ENCODE data around the gene WNK1.

The WNK1 gene

DNA sequence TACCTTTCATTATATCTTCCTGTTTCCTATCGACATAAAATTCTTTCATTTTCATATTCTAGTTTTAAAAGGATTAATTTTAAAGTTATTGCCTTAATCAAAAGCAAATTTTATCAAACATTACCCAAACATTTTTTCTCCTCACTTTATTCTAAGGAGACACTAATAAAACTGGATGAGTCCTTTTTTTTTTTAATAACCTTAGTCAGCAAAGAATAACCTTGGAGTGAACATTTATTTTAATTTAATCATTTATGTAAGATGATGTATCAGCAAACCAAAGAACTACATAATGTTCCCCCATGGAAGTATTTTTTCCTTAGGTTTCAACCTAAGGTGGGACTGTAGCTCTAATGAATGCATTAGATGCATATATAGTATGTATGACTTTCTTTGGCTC is 113.2 kb downstream of the WNK1 start:
- H4K8ac ChIP-seq (ENCODE audit: low read depth, low read length), result no peak overlapping the region
- H3K9me3 ChIP-seq (replicated peaks in 1 of 2; ENCODE audit: control insufficient read depth in 2 of 2, insufficient read depth in 1 of 2, low read depth in 1 of 2, low read length in 2 of 2), result peaks cover 0 to 2% of the 10 kb centered on the region in 2 donors
- peaks cover 5% of the 10 kb centered on the region for H3K79me1 ChIP-seq (ENCODE audit: low read depth, low read length)
- no peak overlapping the region for H2AFZ ChIP-seq (ENCODE audit: low read length)
- H3K14ac ChIP-seq (ENCODE audit: low read length), result no peak overlapping the region
- H3K27me3 ChIP-seq (ENCODE audit: control insufficient read depth in 3 of 3, insufficient read depth in 3 of 3, low read depth in 1 of 3, low read length in 3 of 3), result no peaks in the 10 kb centered on the region
- 100% methylated on average over 1 of the region's 1 CpG for WGBS, 2 donors (ENCODE audit: extremely low coverage in 2 of 2, insufficient read length in 2 of 2, insufficient replicate concordance in 1 of 2)
- H3K9ac ChIP-seq (ENCODE audit: low read depth, low read length, poor library complexity), result no peak overlapping the region
- no peak overlapping the region for H3K4ac ChIP-seq (ENCODE audit: low read length)
- no peak overlapping the region for H2AK5ac ChIP-seq (ENCODE audit: low read depth, low read length)
- H2BK5ac ChIP-seq (ENCODE audit: low read length), result no peak overlapping the region
- no peak overlapping the region for H2BK120ac ChIP-seq (ENCODE audit: low read depth, low read length)
- no peaks in the 10 kb centered on the region for H3K4me1 ChIP-seq (ENCODE audit: control insufficient read depth in 2 of 2, insufficient read depth in 1 of 2, low read depth in 1 of 2, low read length in 2 of 2)
- H3K4me3 ChIP-seq (ENCODE audit: low read length in 2 of 2), result no peak overlapping the region
- no peak overlapping the region for H3K18ac ChIP-seq (ENCODE audit: low read length)
- peaks cover 17 to 100% of the 10 kb centered on the region in 2 donors for H3K36me3 ChIP-seq (replicated peaks in 1 of 2; ENCODE audit: control insufficient read depth in 2 of 2, insufficient read depth in 2 of 2, low read length in 2 of 2)
- H3K27ac ChIP-seq (replicated peaks; ENCODE audit: low read length), result no peak overlapping the region
- no peak overlapping the region for H3K23ac ChIP-seq (ENCODE audit: low read depth, low read length, poor library complexity)
- no peak overlapping the region for H4K91ac ChIP-seq (ENCODE audit: low read depth, low read length, poor library complexity)
- DNase-seq (ENCODE audit: low spot score), result no peak
- no peak overlapping the region for H3K4me2 ChIP-seq (ENCODE audit: insufficient read depth, low read length, poor library complexity, severe bottlenecking)
- H2BK12ac ChIP-seq (ENCODE audit: low read length), result no peak overlapping the region
- H2BK15ac ChIP-seq (ENCODE audit: low read length), result no peak overlapping the region

DNA sequence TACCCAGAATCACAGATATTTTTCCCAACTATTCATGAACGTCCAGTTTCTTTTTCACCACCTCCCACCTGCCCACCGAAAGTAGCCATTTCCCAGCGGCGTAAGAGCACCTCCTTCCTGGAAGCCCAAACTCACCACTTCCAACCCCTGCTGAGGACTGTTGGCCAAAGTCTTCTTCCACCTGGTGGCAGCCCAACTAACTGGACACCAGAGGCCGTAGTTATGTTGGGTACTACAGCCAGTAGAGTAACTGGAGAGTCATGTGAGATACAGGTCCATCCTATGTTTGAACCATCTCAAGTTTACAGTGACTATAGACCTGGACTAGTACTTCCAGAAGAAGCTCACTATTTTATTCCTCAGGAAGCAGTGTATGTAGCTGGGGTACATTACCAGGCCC is 115.5 kb downstream of the WNK1 start:
- Histone ChIP-seq H3K27me3 (ENCODE audit: control insufficient read depth in 3 of 3, insufficient read depth in 3 of 3, low read depth in 1 of 3, low read length in 3 of 3) (no peaks in the 10 kb centered on the region), H2BK12ac (ENCODE audit: low read length) (no peak overlapping the region), H3K4ac (ENCODE audit: low read length) (no peak overlapping the region), H3K23ac (ENCODE audit: low read depth, low read length, poor library complexity) (no peak overlapping the region), H3K14ac (ENCODE audit: low read length) (no peak overlapping the region), H3K4me2 (ENCODE audit: insufficient read depth, low read length, poor library complexity, severe bottlenecking) (no peak overlapping the region), H3K4me3 (ENCODE audit: low read length in 2 of 2) (no peak overlapping the region), H4K8ac (ENCODE audit: low read depth, low read length) (no peak overlapping the region), H3K18ac (ENCODE audit: low read length) (no peak overlapping the region), H2BK120ac (ENCODE audit: low read depth, low read length) (no peak overlapping the region), H2AFZ (ENCODE audit: low read length) (no peak overlapping the region), H2AK5ac (ENCODE audit: low read depth, low read length) (no peak overlapping the region), H3K36me3 (replicated peaks in 1 of 2; ENCODE audit: control insufficient read depth in 2 of 2, insufficient read depth in 2 of 2, low read length in 2 of 2) (peaks cover 13 to 100% of the 10 kb centered on the region in 2 donors), H3K9ac (ENCODE audit: low read depth, low read length, poor library complexity) (no peak overlapping the region), H2BK5ac (ENCODE audit: low read length) (no peak overlapping the region), H3K4me1 (ENCODE audit: control insufficient read depth in 2 of 2, insufficient read depth in 1 of 2, low read depth in 1 of 2, low read length in 2 of 2) (no peaks in the 10 kb centered on the region), H3K27ac (replicated peaks; ENCODE audit: low read length) (no peak overlapping the region), H2BK15ac (ENCODE audit: low read length) (no peak overlapping the region), H4K91ac (ENCODE audit: low read depth, low read length, poor library complexity) (no peak overlapping the region), H3K9me3 (replicated peaks in 1 of 2; ENCODE audit: control insufficient read depth in 2 of 2, insufficient read depth in 1 of 2, low read depth in 1 of 2, low read length in 2 of 2) (peaks cover 0 to 2% of the 10 kb centered on the region in 2 donors), H3K79me1 (ENCODE audit: low read depth, low read length) (peaks cover 3% of the 10 kb centered on the region)
- DNase-seq (ENCODE audit: low spot score), result no peak
- WGBS, 2 donors (ENCODE audit: extremely low coverage in 2 of 2, insufficient read length in 2 of 2, insufficient replicate concordance in 1 of 2), result no CpG with 5 or more reads among the region's 5 CpGs

DNA sequence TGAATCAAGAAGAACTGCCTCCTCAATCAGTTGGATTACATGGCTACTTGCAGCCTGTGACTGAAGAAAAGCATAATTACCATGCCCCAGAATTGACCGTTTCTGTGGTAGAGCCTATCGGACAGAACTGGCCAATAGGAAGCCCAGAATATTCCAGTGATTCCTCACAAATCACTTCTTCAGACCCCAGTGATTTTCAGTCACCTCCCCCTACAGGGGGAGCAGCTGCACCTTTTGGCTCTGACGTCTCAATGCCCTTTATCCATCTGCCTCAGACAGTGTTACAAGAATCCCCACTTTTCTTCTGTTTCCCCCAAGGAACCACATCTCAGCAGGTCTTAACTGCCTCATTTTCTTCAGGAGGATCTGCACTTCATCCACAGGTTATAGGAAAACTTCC is 116.3 kb downstream of the WNK1 start:
- no peak overlapping the region for H2AK5ac ChIP-seq (ENCODE audit: low read depth, low read length)
- H3K4me2 ChIP-seq (ENCODE audit: insufficient read depth, low read length, poor library complexity, severe bottlenecking), result no peak overlapping the region
- peaks cover 0 to 2% of the 10 kb centered on the region in 2 donors for H3K9me3 ChIP-seq (replicated peaks in 1 of 2; ENCODE audit: control insufficient read depth in 2 of 2, insufficient read depth in 1 of 2, low read depth in 1 of 2, low read length in 2 of 2)
- no peak overlapping the region for H3K4ac ChIP-seq (ENCODE audit: low read length)
- no peaks in the 10 kb centered on the region for H3K27me3 ChIP-seq (ENCODE audit: control insufficient read depth in 3 of 3, insufficient read depth in 3 of 3, low read depth in 1 of 3, low read length in 3 of 3)
- no peak overlapping the region for H2BK5ac ChIP-seq (ENCODE audit: low read length)
- H3K4me3 ChIP-seq (ENCODE audit: low read length in 2 of 2), result no peak overlapping the region
- no CpG with 5 or more reads among the region's 3 CpGs for WGBS, 2 donors (ENCODE audit: extremely low coverage in 2 of 2, insufficient read length in 2 of 2, insufficient replicate concordance in 1 of 2)
- H4K8ac ChIP-seq (ENCODE audit: low read depth, low read length), result no peak overlapping the region
- peaks cover 3% of the 10 kb centered on the region for H3K79me1 ChIP-seq (ENCODE audit: low read depth, low read length)
- peaks cover 13 to 100% of the 10 kb centered on the region in 2 donors for H3K36me3 ChIP-seq (replicated peaks in 1 of 2; ENCODE audit: control insufficient read depth in 2 of 2, insufficient read depth in 2 of 2, low read length in 2 of 2)
- no peak overlapping the region for H3K14ac ChIP-seq (ENCODE audit: low read length)
- no peak overlapping the region for H2BK15ac ChIP-seq (ENCODE audit: low read length)
- DNase-seq (ENCODE audit: low spot score), result no peak
- no peak overlapping the region for H2BK12ac ChIP-seq (ENCODE audit: low read length)
- H3K9ac ChIP-seq (ENCODE audit: low read depth, low read length, poor library complexity), result no peak overlapping the region
- H4K91ac ChIP-seq (ENCODE audit: low read depth, low read length, poor library complexity), result no peak overlapping the region
- H3K27ac ChIP-seq (replicated peaks; ENCODE audit: low read length), result no peak overlapping the region
- no peaks in the 10 kb centered on the region for H3K4me1 ChIP-seq (ENCODE audit: control insufficient read depth in 2 of 2, insufficient read depth in 1 of 2, low read depth in 1 of 2, low read length in 2 of 2)
- no peak overlapping the region for H3K23ac ChIP-seq (ENCODE audit: low read depth, low read length, poor library complexity)
- H2BK120ac ChIP-seq (ENCODE audit: low read depth, low read length), result no peak overlapping the region
- H2AFZ ChIP-seq (ENCODE audit: low read length), result no peak overlapping the region
- H3K18ac ChIP-seq (ENCODE audit: low read length), result no peak overlapping the region

GRCh38 chr12:870378-870777 is 118.0 kb downstream of the WNK1 start:
- Histone ChIP-seq H3K27ac (replicated peaks; ENCODE audit: low read length) (no peak overlapping the region), H3K9ac (ENCODE audit: low read depth, low read length, poor library complexity) (no peak overlapping the region), H4K8ac (ENCODE audit: low read depth, low read length) (no peak overlapping the region), H3K27me3 (ENCODE audit: control insufficient read depth in 3 of 3, insufficient read depth in 3 of 3, low read depth in 1 of 3, low read length in 3 of 3) (no peaks in the 10 kb centered on the region), H2BK120ac (ENCODE audit: low read depth, low read length) (no peak overlapping the region), H3K14ac (ENCODE audit: low read length) (no peak overlapping the region), H3K9me3 (replicated peaks in 1 of 2; ENCODE audit: control insufficient read depth in 2 of 2, insufficient read depth in 1 of 2, low read depth in 1 of 2, low read length in 2 of 2) (no peaks in the 10 kb centered on the region), H2BK15ac (ENCODE audit: low read length) (no peak overlapping the region), H4K91ac (ENCODE audit: low read depth, low read length, poor library complexity) (no peak overlapping the region), H2BK5ac (ENCODE audit: low read length) (no peak overlapping the region), H3K4me3 (ENCODE audit: low read length in 2 of 2) (no peak overlapping the region), H3K36me3 (replicated peaks in 1 of 2; ENCODE audit: control insufficient read depth in 2 of 2, insufficient read depth in 2 of 2, low read length in 2 of 2) (peaks cover 14 to 100% of the 10 kb centered on the region in 2 donors), H3K4me1 (ENCODE audit: control insufficient read depth in 2 of 2, insufficient read depth in 1 of 2, low read depth in 1 of 2, low read length in 2 of 2) (no peaks in the 10 kb centered on the region), H2AK5ac (ENCODE audit: low read depth, low read length) (no peak overlapping the region), H3K79me1 (ENCODE audit: low read depth, low read length) (no peaks in the 10 kb centered on the region), H3K23ac (ENCODE audit: low read depth, low read length, poor library complexity) (no peak overlapping the region), H2AFZ (ENCODE audit: low read length) (no peak overlapping the region), H2BK12ac (ENCODE audit: low read length) (no peak overlapping the region), H3K4me2 (ENCODE audit: insufficient read depth, low read length, poor library complexity, severe bottlenecking) (no peak overlapping the region), H3K18ac (ENCODE audit: low read length) (no peak overlapping the region), H3K4ac (ENCODE audit: low read length) (no peak overlapping the region)
- no peak for DNase-seq (ENCODE audit: low spot score)
- WGBS, 2 donors (ENCODE audit: extremely low coverage in 2 of 2, insufficient read length in 2 of 2, insufficient replicate concordance in 1 of 2), result no CpG with 5 or more reads among the region's 1 CpG
